Hematopoietic multipotent progenitor cell (in vitro differentiated cells): ENCODE results near the gene CHST11. TPM values are rescaled to one million over a fixed set of nuclear protein-coding genes. Genes with fewer than 3 reads are reported as not detected.
"Not testable (repeated sequence)": the region's sequence is repeated elsewhere in the genome, so short reads cannot be mapped to it uniquely, and the experiment has no call there.

ENCODE experiments used
- DNase-seq, 3 donors: peaks; one replicate each; pipeline ENCODE4 v3.0.0-alpha.2; 2011 to 2015; ENCODE audit warnings: low read depth in 2 of 3, low spot score in 2 of 3
- total RNA-seq: library from RNA; depleted of rRNA; stranded (reverse); fragments of >200 nt; gene quantifications from one replicate; pipeline ENCODE4 v1.2.3, GENCODE V29; 2012

The CHST11 gene
- total RNA-seq, 1 donor = 264 TPM

DNA sequence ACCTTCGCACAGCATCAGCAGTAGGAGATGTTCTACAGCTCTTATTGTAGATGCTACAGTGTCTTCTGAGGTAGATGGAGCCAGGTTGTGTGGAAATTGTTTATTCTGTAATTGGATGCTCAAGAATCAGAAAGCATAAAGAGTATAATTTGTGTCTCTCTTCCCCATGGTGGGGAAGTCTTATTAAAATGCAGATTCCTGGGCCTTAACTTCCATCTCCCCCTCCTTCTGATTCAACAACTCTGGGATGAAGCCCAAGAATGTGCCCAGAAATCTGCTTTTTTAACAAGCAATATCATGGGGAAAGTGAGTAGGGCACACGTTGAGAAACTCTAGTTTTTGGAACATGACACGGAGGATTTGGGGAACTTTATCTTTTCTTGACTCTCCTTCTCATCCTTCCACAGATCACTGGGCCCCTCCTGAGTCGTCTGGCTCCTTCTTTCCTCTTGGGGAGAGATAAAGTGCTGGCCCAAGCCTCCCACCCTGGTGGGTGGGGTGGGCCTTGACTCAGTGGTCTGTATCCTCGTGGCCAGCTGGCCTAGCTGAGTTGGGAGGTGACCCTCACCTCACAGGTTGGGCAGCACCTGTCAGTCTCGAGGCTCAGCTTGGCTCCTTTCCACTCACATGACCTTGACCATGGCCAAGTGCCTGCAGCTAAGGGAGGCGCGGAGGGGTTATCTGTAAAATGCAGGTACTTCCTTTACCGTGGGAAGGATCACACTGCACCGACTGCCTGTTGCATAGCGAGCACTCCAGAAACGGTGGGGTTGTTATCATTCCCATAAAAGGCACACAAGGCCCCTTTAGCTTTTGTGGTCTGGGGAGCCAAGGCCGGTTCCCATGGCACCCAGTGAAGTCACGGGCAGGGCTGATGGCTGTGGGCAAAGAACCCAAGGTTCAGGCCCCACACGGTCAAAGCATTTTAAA is 141.9 kb downstream of the CHST11 start:
- DNase-seq = peak in 2 of 3 donors; percentile 83 to 86

DNA sequence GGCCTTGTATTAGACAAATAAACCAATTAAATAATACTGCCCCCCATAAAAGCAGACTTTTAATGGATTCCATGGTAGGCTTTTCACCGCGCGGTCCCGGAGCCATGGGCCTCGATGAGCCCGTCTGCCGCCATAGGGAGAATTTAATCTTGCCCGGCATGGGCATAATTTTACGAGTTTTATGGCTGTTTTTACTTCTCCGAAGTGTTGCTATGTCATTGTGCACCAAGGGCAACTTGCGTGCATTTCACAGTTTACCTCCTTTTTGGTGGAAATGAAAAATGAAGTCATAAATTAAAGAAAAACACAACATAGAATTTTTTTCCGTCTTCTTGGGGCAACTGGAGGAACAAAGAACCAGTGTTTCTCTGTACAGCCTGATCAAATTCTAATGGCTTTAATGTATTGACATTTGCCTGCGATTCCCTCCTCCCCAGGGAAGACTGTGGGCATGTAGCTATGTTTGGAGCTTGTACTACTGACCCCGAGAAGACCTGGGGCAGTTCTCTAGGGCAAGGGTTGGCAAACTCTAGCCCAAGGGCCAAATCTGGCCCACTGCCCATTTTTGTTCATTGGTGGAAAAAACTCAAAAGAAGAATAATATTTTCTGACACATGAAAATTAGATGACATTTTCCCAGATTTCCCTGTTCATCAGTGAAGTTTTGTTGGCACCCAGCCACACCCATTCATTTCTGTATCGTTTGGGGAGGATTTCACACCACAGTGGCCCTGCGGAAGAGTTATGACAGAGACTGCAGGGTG is 142.7 kb downstream of the CHST11 start:
- DNase-seq = peak in 1 of 3 donors; percentile 21

DNA sequence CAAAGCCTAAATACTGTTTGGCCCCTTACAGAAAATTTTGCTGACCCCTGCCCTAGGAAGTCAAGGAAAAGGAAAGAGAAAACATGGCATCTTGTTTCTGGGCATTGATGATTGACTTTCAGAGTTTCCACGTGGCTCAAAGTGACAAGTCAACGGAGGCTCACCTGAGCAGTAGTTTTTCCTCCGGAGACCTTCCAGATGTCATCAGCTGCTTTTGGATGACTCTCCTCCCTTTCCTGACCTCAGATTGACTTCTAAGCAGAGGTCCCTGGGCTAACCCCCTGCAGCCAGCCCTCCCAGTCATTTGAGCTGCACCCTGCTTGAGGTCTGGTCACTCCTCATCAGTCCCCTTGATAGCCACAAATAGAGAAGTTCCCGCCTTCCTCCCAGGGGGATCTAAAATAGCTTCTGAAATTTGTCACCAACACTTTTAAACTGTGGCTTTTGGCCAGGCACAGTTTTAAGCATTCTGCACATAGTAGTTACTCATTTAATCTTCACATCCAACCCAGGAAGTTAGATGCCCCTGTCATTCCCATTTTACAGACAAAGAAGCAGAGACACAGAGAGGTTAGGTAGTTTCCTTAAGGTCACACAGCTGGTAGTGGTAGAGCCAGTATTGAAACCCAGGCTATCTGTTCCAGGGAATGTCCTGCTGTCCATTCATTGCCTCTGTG is 143.4 kb downstream of the CHST11 start:
- no peak for DNase-seq

GRCh38 chr12:104600790-104601739 is 144.3 kb downstream of the CHST11 start:
- no peak for DNase-seq

DNA sequence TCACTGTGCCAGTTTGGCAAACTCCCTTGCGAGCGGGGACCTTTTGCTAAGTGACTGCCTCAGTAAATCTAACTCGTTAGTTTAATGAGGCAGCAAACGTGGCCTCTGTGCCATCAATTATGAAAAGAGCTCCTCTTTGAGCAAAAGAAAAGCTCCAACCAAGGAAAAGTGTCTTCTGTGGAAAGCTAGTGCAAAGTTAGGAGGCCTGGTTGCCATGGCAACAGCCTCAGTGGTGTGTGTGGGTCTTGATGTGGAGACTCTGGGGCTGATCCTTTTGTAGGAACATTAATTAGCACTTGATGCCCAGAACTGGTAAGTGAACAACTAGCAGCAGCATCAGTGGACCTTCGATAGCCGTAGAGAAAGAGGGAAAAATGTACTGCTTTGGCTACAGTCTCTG is 145.7 kb downstream of the CHST11 start:
- DNase-seq = peak in 1 of 3 donors; percentile 36

DNA sequence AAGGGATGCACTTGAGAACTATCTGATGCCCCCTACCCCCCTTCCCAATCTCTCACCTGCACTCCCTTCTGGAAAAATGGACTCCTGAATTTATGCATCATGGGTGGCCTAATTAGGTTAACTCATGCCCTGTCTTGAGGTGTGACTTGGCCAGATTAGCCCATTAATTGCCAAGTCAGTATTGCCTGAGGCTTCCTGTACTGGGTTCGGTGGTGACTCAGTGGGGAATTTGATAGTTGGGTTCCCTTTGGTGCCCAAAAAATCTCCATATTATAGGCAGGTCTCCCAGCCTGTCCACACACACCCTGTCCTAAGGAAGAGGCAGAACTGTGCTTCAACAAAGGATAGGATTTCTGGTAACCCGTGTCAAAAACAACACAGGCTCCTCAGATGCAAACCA is 146.1 kb downstream of the CHST11 start:
- DNase-seq = no peak

DNA sequence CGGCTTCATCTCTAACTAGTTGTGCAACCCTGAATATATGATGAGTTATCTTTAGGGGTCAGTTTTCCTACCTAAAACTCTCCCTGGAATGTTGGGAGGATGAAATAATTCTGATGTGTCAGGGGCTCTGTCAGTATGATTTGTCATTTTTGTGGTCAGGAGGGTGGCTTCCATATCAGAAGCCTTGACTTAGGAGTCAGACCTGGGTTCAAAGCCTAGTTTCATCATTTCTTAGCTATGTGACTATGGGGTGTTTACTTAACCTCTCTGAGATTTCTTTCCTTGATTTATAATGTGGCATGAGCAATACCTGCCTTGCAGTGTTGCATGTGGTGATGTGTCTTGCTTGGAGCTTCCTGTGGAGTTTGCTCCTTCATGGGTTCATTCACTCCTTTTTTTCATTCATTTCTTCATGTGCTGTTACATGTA is 146.8 kb downstream of the CHST11 start:
- DNase-seq = no peak

GRCh38 chr12:104604070-104604994 is 147.6 kb downstream of the CHST11 start:
- peak in 2 of 3 donors; percentile 89 to 96 for DNase-seq

- no peak for DNase-seq
Measured at GRCh38 chr12:104604995-104605675, 148.4 kb downstream of the CHST11 start.

DNA sequence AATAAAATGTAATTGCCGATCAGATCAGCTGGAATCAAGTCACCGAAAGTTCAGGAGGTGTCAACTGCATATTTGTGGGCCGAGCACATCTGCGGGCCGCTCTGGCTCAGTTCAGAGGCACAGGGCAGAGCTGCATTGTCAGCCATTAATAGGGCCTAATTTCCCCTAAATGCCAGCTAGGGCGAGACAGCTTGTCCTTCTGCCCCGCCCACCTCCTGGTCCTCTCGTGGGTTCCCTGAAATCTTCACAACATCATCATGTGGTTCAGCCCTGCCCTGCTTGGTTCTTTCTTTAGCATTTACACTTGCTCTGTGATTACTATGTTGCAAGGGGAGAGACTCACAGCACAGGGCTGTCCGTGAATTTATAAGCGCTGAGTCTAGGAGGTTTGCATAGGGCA is 148.9 kb downstream of the CHST11 start:
- DNase-seq = peak in 2 of 3 donors; percentile 30 to 59

- DNase-seq = no peak
Measured at GRCh38 chr12:104608998-104609397, 152.2 kb downstream of the CHST11 start.

DNA sequence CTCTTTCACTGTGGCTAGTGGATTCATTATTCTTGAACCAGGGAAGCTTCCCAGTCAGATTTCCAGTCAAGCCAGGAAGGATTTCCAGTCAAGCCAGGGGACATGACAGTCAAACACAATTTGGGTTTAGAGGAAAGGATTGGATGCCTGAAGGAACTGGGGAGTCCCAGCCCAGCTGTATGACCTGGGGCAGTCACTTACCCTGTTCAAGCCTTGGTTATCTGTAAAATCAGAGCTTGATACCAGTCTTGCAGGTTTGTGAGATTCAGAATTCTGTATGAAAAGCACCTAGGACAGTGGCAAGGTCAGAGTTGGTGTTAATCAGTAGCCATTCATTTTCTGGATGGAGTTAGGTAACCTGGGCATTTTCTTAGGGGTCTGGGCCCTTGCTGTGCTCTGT is 152.7 kb downstream of the CHST11 start:
- DNase-seq = no peak

GRCh38 chr12:104610513-104611235 is 153.9 kb downstream of the CHST11 start:
- DNase-seq = no peak

GRCh38 chr12:104611671-104612070 is 154.9 kb downstream of the CHST11 start:
- DNase-seq = no peak

DNA sequence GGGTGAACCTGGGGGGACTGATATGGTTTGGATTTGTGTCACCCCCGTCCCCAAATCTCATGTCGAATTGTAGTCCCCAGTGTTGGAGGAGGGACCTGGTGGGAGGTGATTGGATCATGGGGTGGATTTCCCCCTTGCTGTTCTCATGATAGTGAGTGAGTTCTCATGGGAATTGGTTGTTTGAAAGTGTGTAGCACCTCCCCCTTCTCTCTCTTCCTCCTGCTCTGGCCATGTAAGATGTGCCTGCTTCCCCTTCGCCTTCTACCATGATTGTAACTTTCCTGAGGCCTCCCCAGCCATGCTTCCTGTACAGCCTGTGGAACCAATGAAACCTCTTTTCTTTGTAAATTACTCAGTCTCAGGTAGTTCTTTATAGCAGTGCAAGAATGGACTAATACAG is 156.6 kb downstream of the CHST11 start:
- DNase-seq = not testable (repeated sequence)

DNA sequence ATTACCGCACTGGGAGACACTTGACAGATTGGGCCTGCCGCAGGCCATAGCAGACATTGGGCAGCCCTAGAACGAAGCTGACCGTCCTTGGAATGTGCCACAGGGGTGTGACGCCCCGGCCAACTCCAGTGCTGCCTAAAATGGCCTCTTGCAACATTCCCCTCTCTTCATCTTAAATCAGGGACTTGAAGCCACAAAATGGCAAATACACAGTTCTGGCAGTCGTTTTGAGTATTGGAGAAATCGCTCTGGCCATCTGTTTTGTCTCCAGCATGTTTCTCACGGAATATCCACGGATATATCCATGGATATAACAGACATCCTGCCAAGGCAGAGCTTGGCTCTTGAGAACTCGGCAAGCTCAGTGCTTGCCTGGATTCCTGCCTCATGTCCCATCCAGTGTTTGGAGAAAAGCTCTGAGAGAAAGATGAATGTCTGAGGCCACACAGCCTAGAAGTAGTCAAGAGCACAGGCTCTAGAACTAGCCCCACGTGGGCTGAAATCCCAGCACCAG is 158.4 kb downstream of the CHST11 start:
- no peak for DNase-seq

- no peak for DNase-seq
Measured at GRCh38 chr12:104618691-104619090, 161.9 kb downstream of the CHST11 start.
